Measurements from ENCODE around the gene INF2.
"Not testable (repeated sequence)": the region's sequence is repeated elsewhere in the genome, so short reads cannot be mapped to it uniquely, and the experiment has no call there.

The INF2 gene

GRCh38 chr14:104747876-104748275 is 58.5 kb downstream of the INF2 start:
- no peaks in the 10 kb centered on the region for H3K27me3 Mint-ChIP-seq
- ATAC-seq (replicated peaks) (no peak), DNase-seq (no peak)
- H3K4me3 Mint-ChIP-seq, result no peak overlapping the region
- peaks cover 3 to 8% of the 10 kb centered on the region in 2 donors for H3K4me1 Mint-ChIP-seq
- no peak overlapping the region for H3K27ac Mint-ChIP-seq
- peaks cover 0 to under 1% of the 10 kb centered on the region in 2 donors for H3K36me3 Mint-ChIP-seq
- no peaks in the 10 kb centered on the region for H3K9me3 Mint-ChIP-seq

GRCh38 chr14:104749111-104749649 is 59.8 kb downstream of the INF2 start:
- Mint-ChIP-seq H3K36me3 (peaks cover 3 to 4% of the 10 kb centered on the region in 2 donors), H3K27me3 (no peaks in the 10 kb centered on the region), H3K27ac (no peak overlapping the region), H3K4me1 (peaks cover 12 to 16% of the 10 kb centered on the region in 2 donors), H3K9me3 (no peaks in the 10 kb centered on the region), H3K4me3 (no peak overlapping the region)
- DNase-seq, result no peak
- ATAC-seq (replicated peaks), result no peak

DNA sequence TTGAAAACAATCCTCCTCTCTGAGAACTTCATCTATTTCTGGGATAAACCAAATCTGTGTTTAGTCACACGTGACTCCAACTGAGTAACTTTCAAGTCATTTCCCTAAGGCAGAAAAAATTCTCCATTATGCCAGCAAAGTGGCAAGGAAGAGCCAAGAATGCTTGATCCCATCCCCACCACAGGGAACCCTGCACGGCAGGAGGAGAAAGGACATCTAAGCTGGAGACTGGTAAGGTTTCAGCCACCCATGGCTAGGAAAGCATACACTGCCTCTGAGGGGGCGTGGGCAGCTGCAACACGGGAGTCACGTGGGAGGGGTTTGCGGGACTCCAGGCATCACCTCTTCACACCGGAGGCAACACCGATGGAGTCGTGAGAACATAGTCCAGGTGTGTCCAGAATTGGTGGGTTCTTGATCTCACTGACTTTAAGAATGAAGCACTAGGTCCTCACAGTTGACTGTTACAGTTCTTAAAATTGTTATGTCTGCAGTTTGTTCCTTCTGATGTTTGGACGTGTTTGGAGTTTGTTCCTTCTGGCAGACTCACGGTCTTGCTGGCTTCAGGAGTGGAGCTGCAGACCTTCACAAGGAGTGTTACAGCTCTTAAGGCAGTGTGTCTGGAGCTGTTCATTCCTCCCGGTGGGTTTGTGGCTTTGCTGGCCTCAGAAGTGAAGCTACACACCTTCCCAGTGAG is 60.8 kb downstream of the INF2 start:
- no peak overlapping the region for H3K27ac Mint-ChIP-seq
- ATAC-seq (replicated peaks) (no peak), DNase-seq (no peak)
- H3K36me3 Mint-ChIP-seq, result peaks cover 6 to 7% of the 10 kb centered on the region in 2 donors
- H3K4me3 Mint-ChIP-seq, result no peak overlapping the region
- no peaks in the 10 kb centered on the region for H3K9me3 Mint-ChIP-seq
- peaks cover 20 to 26% of the 10 kb centered on the region in 2 donors for H3K4me1 Mint-ChIP-seq
- H3K27me3 Mint-ChIP-seq, result no peaks in the 10 kb centered on the region

DNA sequence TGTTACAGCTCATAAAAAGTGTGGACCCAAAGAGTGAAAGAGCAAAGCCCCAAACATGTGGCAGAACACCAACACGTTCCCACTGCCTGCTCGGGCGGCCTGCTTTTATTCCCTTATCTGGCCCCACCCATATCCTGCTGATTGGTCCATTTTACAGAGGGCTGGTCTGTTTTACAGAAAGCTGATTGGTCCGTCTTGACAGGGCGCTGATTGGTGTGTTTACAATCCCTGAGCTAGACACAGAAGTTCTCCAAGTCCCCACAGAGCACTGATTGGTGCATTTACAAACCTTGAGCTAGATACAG is 61.3 kb downstream of the INF2 start:
- DNase-seq; H3K27ac Mint-ChIP-seq; ATAC-seq (replicated peaks); H3K36me3 Mint-ChIP-seq; H3K27me3 Mint-ChIP-seq; H3K9me3 Mint-ChIP-seq; H3K4me3 Mint-ChIP-seq: not testable (repeated sequence)
- H3K4me1 Mint-ChIP-seq, result peaks cover 22 to 31% of the 10 kb centered on the region in 2 donors

DNA sequence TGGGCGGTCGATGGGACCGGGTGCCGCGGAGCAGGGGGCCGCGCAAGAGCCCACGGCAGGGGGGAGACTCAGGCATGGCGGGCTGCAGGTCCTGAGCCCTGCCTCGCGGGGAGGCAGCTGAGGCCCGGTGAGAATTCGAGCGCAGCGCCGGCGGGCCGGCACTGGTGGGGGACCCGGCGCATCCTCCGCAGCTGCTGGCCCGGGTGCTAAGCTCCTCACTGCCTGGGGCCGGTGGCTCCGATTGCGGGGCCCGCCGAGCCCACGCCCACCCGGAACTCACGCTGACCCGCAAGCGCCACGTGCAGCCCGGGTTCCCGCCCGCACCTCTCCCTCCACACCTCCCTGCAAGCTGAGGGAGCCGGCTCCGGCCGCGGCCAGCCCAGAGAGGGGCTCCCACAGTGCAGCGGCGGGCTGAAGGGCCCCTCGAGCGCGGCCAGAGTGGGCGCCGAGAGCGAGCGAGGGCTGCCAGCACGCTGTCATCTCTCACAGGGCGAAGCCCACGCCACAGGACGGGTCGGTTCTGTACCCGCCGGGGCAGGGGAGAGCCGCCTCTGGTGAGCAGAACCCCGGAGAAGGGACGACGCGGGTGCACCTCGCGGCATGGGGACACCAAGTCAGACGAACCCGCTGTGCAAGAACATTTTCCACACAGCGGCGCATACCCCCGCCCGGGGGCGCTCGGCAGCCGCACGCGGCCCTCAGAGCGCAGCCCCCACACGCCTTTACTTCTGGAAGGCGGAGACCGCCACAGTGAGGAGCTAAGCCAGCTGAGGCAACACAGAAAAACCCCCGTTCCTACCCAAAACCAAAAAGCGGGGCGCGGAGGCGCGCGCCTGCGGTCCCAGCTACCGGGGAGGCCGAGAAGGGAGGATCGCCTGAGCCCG is 62.4 kb downstream of the INF2 start:
- no peak for DNase-seq
- H3K9me3 Mint-ChIP-seq, result no peaks in the 10 kb centered on the region
- H3K27ac Mint-ChIP-seq, result peak overlapping the region; percentile 99
- H3K4me1 Mint-ChIP-seq, result peaks cover 24 to 42% of the 10 kb centered on the region in 2 donors
- ATAC-seq (replicated peaks), result no peak
- H3K36me3 Mint-ChIP-seq, result peaks cover 8 to 14% of the 10 kb centered on the region in 2 donors
- peak overlapping the region; percentile 90 to 95 for H3K4me3 Mint-ChIP-seq
- no peaks in the 10 kb centered on the region for H3K27me3 Mint-ChIP-seq

- peaks cover 26 to 48% of the 10 kb centered on the region in 2 donors for H3K4me1 Mint-ChIP-seq
- H3K27me3 Mint-ChIP-seq, result no peaks in the 10 kb centered on the region
- H3K27ac Mint-ChIP-seq, result peak overlapping the region; percentile 99
- DNase-seq (no peak), ATAC-seq (replicated peaks) (peak in 1 of 2 donors; percentile 87)
- H3K36me3 Mint-ChIP-seq, result peaks cover 12 to 20% of the 10 kb centered on the region in 2 donors
- H3K4me3 Mint-ChIP-seq, result peak overlapping the region; percentile 90 to 95
- H3K9me3 Mint-ChIP-seq, result no peaks in the 10 kb centered on the region
Observed at GRCh38 chr14:104752423-104752734, 63.0 kb downstream of the INF2 start.

DNA sequence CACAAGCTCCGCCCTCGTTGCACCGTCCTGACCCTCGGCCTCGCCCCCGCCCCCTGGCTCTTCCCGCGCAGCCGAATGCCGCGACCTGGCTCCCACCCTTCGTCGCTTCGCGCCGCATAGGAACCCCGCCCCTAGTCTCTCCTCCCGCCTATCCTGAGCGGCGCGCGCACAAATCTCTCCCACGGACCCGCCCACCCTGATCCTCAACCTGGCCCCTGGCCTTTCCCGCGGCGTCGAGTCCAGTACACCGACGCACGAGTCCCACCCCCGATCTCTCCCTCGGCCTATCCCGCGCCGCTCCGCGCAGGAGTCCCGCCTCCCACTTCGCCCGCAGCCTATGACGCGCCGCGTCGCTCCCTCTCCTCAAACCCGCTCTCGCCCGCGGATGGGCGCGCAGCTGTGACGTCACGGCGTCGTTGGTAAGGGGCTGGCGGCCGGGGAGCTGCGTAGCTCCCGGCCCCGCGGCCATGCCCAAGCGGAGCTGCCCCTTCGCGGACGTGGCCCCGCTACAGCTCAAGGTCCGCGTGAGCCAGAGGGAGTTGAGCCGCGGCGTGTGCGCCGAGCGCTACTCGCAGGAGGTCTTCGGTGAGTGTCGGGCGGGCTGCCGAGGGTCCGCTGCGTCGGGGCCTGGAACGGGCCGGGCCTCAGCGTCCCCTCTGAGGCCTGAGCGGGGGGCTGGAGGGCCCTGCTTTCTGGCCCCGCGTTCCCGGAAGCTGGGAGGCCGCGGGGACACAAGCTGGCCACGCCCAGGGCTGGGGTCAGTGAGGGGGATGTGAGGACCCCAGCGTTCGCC is 63.5 kb downstream of the INF2 start, which contains the start of gene SIVA1:
Gene SIVA1 (plus strand): TSS at position 413 of the 793 bp plus-strand sequence. CDS start 55 bp downstream, at position 468.
- DNase-seq, result peak; percentile 99
- ATAC-seq (replicated peaks), result peak; percentile 92 to 93
- H3K9me3 Mint-ChIP-seq, result no peaks in the 10 kb centered on the region
- H3K4me3 Mint-ChIP-seq, result peak within 1 kb of the TSS; percentile 90 to 95
- H3K27me3 Mint-ChIP-seq, result no peaks in the 10 kb centered on the region
- peak within 1 kb of the TSS; percentile 99 for H3K27ac Mint-ChIP-seq
- peaks cover 14 to 25% of the 10 kb centered on the region in 2 donors for H3K36me3 Mint-ChIP-seq
- H3K4me1 Mint-ChIP-seq, result peaks cover 28 to 53% of the 10 kb centered on the region in 2 donors

GRCh38 chr14:104753528-104754212 is 64.3 kb downstream of the INF2 start:
- Mint-ChIP-seq H3K9me3 (no peaks in the 10 kb centered on the region), H3K27ac (peak overlapping the region; percentile 99), H3K4me3 (peak overlapping the region; percentile 90 to 95), H3K4me1 (peaks cover 28 to 54% of the 10 kb centered on the region in 2 donors), H3K36me3 (peaks cover 20 to 26% of the 10 kb centered on the region in 2 donors), H3K27me3 (no peaks in the 10 kb centered on the region)
- no peak for ATAC-seq (replicated peaks)
- no peak for DNase-seq

DNA sequence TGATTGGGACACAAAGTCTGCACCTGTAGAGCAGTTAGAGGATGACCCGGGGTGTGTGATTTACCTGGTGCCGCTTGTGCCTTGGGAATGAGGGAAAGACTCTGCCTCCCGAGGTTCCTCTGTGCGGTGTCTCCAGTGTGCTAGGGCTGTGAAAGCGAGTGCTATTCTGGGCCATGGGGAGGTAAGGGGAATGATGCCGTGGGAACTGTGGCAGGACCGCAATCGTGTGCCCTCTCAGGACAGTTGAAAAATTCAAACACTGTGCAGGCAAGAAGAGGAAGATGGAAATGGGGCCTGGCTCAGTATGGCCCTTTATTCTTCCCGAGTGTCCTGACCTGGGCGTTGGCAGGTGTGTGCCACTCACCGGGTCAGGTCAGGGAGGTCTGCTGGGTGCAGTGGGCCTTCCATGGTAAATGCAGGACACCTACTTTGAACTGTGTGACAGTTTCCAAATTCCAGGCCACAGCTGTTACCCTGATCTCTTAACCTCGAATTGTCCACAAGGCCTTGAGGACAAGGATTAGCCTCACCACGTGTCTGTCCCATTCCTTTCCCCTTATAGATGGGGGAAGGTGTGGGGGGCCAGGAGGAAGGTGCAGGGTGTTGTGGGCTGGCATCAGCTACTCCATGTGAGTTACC is 64.9 kb downstream of the INF2 start:
- no peaks in the 10 kb centered on the region for H3K9me3 Mint-ChIP-seq
- peaks cover 20 to 31% of the 10 kb centered on the region in 2 donors for H3K36me3 Mint-ChIP-seq
- H3K27ac Mint-ChIP-seq, result peak overlapping the region; percentile 99
- H3K4me1 Mint-ChIP-seq, result peaks cover 28 to 47% of the 10 kb centered on the region in 2 donors
- ATAC-seq (replicated peaks), result no peak
- peak overlapping the region; percentile 90 to 95 for H3K4me3 Mint-ChIP-seq
- no peaks in the 10 kb centered on the region for H3K27me3 Mint-ChIP-seq
- DNase-seq, result no peak

GRCh38 chr14:104755621-104756020 is 66.2 kb downstream of the INF2 start:
- no peaks in the 10 kb centered on the region for H3K9me3 Mint-ChIP-seq
- H3K27ac Mint-ChIP-seq, result no peak overlapping the region
- ATAC-seq (replicated peaks) (no peak), DNase-seq (no peak)
- no peak overlapping the region for H3K4me3 Mint-ChIP-seq
- no peaks in the 10 kb centered on the region for H3K27me3 Mint-ChIP-seq
- H3K36me3 Mint-ChIP-seq, result peaks cover 26 to 40% of the 10 kb centered on the region in 2 donors
- H3K4me1 Mint-ChIP-seq, result peaks cover 28 to 46% of the 10 kb centered on the region in 2 donors

DNA sequence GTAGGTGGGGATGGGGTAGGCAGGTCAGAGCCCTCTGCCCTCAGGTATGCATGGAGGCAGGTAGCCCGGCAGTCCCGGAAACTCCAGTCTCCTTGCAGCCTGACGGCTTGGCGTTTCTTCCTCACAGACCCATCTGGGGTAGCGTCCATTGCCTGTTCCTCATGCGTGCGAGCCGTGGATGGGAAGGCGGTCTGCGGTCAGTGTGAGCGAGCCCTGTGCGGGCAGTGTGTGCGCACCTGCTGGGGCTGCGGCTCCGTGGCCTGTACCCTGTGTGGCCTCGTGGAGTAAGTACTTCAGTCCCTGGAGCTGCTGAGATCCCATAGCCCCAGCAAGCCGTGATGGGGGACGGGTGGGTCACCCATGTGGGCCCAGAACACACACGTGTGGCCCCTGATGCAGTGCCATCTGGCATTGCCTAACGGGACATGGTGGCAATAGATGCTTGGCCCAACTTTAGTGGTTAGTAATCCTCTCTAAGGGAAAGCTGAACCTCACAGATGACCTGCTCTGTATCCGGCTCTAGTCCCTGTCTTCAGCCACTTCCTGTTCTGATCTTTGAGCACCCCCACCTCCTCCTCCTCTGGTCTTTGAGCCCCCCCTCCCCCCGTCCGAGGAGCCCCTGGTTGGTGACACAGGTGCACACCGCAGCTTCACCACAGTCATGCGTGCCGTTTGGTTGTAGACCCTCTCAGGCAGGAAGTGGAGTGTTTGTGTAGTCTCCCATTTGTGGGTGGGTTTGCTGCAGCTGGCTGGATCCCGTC is 67.2 kb downstream of the INF2 start:
- Mint-ChIP-seq H3K4me1 (peaks cover 28 to 46% of the 10 kb centered on the region in 2 donors), H3K36me3 (peaks cover 34 to 50% of the 10 kb centered on the region in 2 donors), H3K27me3 (no peaks in the 10 kb centered on the region), H3K4me3 (peak overlapping the region in 1 of 2 donors; percentile 38), H3K27ac (peak overlapping the region; percentile 51), H3K9me3 (no peaks in the 10 kb centered on the region)
- no peak for DNase-seq
- ATAC-seq (replicated peaks), result no peak

DNA sequence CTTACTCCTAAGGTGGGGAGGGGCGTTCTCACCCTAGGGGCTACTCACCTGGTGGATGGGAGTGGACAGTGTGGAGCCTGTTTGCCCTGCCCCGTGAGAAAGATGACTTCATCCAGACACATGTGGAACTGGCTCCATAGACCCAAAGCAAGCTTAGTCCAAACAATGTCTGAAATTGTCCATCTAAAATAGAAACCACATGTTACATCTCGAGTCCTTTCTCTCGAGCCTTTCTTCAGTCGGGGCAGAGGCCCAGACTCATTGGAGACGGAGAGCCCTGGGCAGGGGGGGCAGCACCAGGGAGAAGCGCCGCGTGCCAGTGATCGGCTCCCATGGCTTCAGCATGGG is 67.8 kb downstream of the INF2 start:
- no peak for DNase-seq
- no peak for ATAC-seq (replicated peaks)
- Mint-ChIP-seq H3K9me3 (peaks cover 0 to 2% of the 10 kb centered on the region in 2 donors), H3K27ac (no peak overlapping the region), H3K4me1 (peaks cover 28 to 46% of the 10 kb centered on the region in 2 donors), H3K27me3 (no peaks in the 10 kb centered on the region), H3K36me3 (peaks cover 39 to 55% of the 10 kb centered on the region in 2 donors), H3K4me3 (peak overlapping the region in 1 of 2 donors; percentile 38)

Measured in stimulated activated naive B cell treated with anti-CD40 and anti-IgM and Interleukin-4, amounts not matched to agents 10 μg/mL and 1 μg/mL and 100 μg/mL, for 72 hours (primary cell).